Stimulated activated CD4-positive, alpha-beta T cell treated with anti-CD3 and anti-CD28 coated beads, Interleukin-2, amount 100 ng/mL, for 4 hours (primary cell): ENCODE results near the gene PIWIL4.

ENCODE experiments used
- DNase-seq: peaks from one replicate; pipeline ENCODE4 v3.0.0-alpha.2; 2020; ENCODE audit warnings: low read depth

The PIWIL4 gene

DNA sequence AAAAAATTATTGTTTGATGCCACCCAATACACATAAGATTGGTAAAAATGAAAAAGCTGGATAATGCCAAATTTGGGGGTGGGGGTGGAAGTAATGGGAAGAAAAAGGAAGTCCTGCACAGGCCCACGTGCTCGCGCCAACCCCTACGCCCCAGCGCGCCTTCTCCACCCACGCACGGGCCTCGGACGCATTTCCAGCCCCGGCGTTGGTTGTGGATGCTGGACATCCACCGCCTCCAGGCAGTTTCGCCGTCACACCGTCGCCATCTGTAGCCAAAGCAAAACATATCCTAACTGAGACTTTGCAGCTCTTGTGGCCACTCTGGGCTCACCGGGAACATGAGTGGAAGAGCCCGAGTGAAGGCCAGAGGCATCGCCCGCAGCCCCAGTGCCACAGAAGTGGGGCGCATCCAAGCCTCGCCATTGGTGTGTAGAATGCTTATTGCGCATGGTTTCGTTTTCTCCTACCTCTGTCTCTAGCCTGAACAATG, at the start of gene PIWIL4:
PIWIL4 (plus strand) TSS at position 188 of the 490 bp plus-strand sequence; CDS start at position 339, 151 bp downstream.
- no peak for DNase-seq

DNA sequence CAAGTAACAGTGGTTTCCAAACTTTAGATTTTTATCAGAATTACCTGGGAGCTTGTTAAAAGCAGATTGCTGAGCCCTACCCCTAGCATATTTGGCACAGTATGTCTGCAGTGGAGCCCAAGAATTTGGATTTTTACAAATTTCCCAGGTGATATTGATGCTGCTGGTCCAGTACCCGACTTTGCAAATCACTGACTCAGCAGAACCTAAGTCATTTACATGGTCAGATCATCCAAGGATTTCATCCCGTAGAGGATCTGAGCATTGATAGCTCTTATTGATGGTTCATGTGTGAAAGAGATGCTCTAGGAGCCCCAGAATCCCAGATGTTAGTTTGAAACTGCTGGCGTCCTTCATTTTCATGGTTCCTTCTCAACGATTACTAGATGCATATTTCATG, 48.9 kb upstream of the PIWIL4 start:
- DNase-seq = no peak

DNA sequence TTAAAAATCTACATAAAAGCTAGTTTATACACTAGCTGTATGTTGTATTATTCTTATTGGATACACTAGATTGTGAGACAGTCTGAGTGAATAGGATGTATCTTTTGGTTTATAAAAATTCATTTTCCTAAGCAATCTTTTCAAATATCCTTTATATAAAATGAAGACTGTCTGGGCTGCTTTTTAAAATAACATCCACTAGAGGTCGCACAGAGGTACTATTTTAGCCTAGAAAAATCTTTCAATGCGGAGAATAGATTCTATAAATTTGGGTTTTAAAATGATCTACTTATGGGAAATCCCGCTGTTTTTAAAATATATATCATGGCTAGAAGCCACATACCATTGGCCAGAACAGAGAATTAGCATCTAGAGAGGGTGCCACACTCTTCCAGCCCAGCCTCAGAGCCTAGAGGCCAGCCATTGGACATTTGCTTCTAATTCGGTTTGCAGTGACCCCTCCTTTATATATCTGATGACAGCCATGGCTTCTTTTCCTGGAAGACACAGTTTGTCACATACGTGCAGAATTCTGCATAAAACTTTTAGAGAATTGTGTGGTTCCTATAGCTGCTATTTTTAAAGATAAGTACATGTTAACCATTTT, 47.6 kb upstream of the PIWIL4 start:
- no peak for DNase-seq

DNA sequence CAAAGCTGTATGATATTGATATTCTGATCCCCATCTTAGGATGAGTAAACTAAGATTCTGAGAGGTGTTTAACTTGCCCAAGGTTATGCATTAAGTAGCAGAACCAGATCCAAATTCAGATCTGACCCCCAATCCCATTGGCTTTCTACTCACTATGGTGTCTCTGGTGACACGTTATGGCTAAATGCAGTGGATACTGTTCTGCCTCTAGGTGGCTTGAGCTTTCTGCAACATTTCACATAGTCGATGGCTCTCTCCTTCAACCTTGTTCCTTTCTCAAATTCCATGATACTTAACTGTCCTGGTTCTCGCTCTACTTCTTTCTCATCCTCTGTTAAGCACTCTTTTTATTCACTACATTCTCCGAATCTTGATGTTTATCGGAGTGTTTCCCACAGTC, 45.5 kb upstream of the PIWIL4 start:
- no peak for DNase-seq

DNA sequence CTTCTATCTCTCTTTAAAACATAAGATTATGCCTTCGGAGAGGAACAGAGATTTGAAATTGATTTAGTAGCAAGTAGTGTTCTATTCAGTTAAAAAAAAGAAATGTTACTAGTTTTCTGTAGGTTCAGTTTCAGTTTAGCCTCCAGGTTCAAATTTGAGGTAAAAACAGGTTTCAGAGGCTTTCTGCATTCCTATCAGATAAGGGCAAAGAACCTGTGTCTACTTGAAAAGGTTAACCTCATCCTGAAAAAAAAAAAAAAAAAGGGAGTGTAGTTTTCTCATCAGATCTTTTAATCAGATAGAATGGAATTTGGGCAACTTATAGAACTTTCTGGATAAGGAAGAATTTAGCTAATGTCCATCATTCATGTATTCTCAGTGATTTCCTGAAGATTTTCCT, 42.8 kb upstream of the PIWIL4 start:
- DNase-seq = no peak

DNA sequence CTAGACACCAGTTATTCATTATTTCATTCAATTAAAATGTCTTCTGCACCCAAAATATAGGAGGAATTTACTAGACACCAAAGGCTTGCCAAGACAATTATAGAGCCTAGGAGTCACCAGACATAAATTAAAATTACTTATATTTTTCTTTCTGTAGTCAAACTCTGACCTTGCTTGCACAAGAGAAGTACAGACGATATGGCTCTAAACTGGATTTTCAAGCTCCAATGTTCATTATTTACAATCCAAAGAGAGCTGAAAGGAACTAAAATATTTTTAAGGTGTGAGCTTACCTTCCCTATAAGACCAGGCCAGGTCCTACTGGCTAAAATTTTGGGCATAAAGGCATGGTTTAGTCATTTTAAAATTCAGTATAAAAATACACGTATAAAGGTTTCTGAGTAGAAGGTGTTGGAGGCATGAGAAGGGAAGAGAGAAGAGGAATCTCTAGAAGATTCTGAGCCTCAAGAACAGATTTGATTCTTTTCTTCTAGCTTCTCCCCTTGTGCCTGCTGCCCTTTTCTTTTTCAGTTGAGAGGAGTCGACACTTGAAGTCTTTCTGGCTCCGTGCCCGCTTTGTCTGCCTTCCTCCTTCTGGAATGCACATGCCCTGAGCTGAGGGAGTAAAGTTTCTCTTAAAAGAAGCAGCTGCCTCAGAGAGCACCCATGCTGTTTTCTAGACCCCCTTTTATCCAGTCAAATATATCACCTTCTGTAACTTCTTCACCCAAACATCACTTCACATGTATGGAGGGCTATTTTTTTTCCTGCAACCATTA, 41.4 kb upstream of the PIWIL4 start:
- DNase-seq = no peak

DNA sequence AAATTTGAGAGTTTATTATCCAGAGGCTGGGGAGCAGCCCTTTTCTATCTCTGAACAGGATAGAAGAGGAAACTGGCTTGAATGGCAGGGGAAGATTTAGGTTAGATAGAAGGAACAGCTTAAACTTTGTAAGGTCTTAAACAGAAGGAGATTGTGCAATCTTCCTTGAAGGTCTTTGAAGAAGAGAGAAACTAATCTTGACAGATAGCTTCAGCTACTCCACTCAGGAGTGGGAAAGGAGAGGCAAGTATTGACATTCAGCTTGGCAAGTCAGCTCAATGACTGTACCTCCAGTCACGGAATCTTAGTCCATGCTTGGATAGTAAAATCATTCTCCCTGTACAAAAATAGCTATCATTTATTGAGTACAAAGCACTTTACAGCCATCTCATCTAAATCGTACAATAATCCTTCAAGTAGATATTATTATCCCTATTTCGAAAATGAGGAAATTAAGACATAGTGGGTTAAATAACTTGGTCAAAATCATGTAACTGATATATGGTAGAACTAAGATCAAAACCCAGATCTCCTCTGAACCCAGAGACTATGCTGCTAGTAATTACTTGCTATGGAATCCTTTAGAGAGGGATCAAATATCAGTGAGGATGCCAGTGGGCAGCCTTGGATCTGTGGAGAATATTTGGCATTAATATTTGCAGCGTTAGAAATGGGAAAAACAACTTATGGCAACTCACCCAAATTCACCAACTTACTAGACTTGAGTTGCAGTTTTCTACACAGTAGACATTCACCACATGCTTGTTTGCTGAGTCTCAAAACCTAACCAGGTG, 40.3 kb upstream of the PIWIL4 start:
- DNase-seq = no peak

DNA sequence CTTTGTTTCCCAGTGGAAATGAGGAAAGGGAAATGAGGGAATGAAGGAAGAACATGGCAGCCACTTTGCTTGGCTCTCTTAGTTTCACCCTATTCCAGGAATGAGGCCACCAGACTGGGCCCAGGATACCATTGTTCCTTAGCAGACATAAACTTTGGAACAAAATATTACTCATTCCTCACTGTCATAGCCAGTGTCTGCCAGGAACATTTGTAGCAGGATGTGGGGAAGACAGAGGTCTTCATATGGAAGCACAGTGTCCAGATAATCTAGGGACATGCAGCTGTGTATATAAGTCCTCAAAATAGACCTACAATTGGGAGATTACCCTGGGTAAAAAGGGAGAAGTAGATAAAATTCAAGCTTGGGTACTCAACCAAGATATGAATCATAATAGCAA, 38.6 kb upstream of the PIWIL4 start:
- no peak for DNase-seq

DNA sequence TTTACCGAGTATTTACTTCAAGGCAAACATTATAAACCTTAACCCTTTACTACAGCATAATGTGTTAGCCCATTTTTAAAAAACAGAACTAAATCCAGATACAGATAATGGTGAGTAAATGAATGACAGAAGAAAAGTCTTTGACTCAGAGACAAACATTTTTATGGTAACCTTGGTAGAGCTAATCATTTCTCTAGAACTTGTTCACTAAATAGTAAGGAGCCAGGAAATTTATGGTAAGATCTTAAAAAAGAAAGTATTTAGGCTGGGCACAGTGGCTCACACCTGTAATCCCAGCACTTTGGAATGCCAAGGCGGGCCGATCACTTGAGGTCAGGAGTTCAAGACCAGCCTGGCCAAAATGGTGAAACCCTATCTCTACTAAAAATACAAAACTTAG, 35.0 kb upstream of the PIWIL4 start:
- no peak for DNase-seq

DNA sequence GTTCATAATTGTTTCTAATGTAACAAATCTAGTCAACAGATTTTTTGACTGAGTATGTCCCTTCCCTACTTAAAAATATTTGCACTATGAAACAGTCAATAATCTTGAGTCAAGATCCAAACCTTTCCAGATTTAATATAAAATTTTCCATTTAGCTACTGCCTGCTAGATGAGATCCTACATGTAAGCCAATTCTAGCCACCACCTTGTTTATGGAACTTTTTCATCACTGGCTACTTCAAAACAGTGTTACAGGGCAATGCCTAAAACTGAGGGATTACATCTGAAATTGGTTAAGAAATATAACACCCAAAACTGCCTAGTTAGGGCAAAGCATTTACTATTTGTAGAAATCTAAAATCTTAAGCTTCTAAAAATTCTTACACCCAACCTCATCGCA, 34.0 kb upstream of the PIWIL4 start:
- no peak for DNase-seq

DNA sequence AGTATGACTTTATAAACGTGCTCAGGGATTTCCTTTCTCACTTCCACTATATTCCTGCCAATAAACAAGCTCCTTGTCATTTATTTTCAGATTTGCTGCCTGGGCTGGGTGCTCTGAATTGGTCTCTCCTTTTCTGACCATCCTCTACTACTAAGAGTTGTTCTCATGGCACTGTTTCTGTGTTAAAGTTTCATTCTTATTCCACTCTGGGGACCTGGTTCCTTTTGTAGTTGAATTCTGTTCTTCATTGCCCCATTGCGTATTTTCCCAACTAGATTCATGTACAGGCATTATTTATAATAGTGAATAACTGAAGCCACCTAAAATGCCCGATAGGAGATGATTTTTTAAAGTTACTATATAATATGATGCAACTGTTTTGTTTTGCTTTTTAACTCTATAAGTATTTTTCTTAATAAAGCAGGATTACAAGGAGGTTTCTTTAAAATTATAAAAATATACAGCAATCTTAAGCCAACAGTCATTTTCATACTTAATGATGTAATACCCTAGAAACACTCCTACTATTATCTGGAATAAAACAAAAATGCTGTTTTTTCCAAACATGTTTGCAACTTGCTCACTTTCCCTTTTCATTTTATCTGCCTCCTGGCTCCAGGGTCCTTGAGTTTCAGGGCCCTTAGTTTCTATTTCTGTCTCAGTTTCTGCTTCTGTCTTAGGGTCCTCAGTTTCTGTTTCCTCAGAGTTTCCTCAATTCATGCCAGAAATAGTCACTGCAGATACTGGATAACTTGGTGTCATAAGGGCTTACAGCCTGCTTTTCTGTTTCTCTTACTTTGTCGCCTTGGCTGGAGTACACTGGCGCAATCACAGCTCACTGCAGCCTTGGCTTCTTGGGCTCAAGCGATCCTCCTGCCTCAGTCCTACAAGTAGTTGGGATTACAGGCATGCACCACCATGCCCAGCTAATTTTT, 33.2 kb upstream of the PIWIL4 start:
- DNase-seq = no peak

DNA sequence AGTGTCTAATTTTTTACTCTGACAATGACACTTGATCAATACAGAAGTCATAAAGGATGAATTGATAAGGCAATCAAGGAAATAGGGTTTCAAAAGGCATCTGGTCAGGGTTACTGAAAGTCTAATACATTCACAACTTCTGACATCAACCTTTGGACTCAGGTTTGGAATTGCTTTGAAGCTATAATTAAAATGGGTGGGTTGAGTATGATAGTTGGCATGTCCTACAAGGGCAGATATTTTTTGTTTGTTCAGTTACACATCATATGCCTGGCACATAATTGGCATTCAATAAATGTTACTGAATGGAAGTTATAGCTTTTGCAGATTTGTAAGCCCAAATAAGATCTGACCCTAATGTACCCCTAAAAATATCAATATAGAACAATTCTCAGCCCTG, 30.8 kb upstream of the PIWIL4 start:
- no peak for DNase-seq

DNA sequence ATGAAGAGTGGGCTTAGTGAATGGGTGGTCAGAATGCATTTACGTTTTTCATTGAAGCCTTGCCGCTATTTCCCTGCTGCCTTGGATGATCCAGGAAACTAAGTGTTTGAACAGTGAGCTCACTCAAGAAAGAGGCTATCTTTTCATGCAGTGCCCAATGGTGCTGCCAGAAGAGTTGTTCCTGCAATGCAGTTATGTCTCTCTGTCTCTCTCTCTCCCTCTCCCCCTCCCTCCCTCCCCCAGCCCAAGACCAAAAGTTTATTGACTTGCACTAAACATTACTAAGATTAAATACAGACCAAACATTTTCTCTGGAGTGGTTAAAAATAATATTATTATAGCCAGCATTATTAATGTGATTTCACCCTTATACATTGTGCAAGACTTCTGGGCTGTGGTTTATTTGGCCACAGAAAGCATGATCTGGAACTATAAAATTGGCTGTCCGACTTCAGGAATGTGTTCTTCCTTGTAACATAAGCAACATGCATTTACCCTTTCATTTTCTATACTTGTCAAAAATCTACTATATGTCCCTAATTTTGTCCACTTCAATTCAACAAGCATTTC, 30.1 kb upstream of the PIWIL4 start:
- no peak for DNase-seq

DNA sequence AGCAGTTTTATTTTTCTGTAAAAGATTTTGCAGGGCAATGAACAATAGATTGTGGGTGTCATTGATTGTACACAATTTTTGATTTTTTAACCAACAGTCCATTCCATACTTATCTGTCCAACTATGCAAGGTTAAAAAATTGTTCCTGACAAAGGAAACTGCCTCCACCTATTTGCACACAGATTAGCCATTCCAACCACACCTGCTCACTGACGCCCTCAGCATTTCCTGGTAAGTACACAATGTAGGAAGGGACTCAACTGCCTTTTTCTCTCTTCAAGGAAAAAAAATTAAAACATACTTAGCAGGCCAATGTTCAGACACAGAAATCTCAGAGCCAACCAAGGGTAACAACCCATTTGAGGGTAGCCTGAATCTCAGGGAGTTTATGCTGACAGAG, 27.7 kb upstream of the PIWIL4 start:
- no peak for DNase-seq

DNA sequence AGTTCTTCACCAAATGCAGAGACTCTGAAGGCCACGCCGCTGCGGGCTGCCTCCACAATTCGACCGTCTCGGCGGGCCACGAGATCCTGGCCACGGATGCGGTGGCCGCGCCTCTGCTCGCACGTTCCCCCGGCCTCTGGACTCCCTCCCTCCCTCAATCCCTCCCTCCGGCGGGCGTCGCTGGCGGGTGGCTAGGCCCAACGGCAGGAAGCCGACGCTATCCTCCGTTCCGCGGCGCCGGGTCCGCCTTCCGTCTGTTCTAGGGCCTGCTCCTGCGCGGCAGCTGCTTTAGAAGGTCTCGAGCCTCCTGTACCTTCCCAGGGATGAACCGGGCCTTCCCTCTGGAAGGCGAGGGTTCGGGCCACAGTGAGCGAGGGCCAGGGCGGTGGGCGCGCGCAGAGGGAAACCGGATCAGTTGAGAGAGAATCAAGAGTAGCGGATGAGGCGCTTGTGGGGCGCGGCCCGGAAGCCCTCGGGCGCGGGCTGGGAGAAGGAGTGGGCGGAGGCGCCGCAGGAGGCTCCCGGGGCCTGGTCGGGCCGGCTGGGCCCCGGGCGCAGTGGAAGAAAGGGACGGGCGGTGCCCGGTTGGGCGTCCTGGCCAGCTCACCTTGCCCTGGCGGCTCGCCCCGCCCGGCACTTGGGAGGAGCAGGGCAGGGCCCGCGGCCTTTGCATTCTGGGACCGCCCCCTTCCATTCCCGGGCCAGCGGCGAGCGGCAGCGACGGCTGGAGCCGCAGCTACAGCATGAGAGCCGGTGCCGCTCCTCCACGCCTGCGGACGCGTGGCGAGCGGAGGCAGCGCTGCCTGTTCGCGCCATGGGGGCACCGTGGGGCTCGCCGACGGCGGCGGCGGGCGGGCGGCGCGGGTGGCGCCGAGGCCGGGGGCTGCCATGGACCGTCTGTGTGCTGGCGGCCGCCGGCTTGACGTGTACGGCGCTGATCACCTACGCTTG, 23.2 kb upstream of the PIWIL4 start, which contains the start of gene FUT4:
FUT4 (plus strand) TSS at position 227 of the 951 bp plus-strand sequence; CDS start at position 440, 213 bp downstream.
- DNase-seq = peak; percentile 53

DNA sequence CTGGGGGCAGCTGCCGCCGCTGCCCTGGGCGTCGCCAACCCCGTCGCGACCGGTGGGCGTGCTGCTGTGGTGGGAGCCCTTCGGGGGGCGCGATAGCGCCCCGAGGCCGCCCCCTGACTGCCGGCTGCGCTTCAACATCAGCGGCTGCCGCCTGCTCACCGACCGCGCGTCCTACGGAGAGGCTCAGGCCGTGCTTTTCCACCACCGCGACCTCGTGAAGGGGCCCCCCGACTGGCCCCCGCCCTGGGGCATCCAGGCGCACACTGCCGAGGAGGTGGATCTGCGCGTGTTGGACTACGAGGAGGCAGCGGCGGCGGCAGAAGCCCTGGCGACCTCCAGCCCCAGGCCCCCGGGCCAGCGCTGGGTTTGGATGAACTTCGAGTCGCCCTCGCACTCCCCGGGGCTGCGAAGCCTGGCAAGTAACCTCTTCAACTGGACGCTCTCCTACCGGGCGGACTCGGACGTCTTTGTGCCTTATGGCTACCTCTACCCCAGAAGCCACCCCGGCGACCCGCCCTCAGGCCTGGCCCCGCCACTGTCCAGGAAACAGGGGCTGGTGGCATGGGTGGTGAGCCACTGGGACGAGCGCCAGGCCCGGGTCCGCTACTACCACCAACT, 22.4 kb upstream of the PIWIL4 start:
- peak; percentile 2 for DNase-seq

DNA sequence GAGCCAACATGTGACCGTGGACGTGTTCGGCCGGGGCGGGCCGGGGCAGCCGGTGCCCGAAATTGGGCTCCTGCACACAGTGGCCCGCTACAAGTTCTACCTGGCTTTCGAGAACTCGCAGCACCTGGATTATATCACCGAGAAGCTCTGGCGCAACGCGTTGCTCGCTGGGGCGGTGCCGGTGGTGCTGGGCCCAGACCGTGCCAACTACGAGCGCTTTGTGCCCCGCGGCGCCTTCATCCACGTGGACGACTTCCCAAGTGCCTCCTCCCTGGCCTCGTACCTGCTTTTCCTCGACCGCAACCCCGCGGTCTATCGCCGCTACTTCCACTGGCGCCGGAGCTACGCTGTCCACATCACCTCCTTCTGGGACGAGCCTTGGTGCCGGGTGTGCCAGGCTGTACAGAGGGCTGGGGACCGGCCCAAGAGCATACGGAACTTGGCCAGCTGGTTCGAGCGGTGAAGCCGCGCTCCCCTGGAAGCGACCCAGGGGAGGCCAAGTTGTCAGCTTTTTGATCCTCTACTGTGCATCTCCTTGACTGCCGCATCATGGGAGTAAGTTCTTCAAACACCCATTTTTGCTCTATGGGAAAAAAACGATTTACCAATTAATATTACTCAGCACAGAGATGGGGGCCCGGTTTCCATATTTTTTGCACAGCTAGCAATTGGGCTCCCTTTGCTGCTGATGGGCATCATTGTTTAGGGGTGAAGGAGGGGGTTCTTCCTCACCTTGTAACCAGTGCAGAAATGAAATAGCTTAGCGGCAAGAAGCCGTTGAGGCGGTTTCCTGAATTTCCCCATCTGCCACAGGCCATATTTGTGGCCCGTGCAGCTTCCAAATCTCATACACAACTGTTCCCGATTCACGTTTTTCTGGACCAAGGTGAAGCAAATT, 21.7 kb upstream of the PIWIL4 start:
- no peak for DNase-seq

DNA sequence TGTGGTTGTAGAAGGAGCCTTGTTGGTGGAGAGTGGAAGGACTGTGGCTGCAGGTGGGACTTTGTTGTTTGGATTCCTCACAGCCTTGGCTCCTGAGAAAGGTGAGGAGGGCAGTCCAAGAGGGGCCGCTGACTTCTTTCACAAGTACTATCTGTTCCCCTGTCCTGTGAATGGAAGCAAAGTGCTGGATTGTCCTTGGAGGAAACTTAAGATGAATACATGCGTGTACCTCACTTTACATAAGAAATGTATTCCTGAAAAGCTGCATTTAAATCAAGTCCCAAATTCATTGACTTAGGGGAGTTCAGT, 21.1 kb upstream of the PIWIL4 start:
- no peak for DNase-seq

DNA sequence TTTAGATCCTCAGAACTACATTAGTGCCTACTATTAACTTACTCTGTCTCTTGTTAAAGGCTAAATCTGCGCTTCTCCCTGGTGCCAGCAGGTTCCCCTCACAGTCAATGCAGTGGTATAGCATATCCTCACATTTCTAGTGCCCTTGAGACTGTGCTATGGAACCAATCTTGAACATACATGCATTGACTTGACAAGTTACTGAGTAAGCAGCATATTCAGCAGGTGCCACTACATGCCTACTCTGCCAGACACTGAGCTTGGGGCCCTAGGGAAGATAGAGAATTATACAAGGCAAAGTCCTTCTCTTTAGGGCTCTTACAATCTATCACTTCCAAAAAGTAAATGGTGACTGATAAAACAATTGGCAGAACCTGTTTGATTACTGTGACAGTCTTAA, 20.3 kb upstream of the PIWIL4 start:
- no peak for DNase-seq
